Measurements from ENCODE around the gene GLT1D1.
"Not testable (repeated sequence)": the region's sequence is repeated elsewhere in the genome, so short reads cannot be mapped to it uniquely, and the experiment has no call there.

Gene GLT1D1

GRCh38 chr12:128852885-128853599 lies at the start of gene GLT1D1:
Gene GLT1D1, plus strand, starts transcription at chr12:128853478. Its CDS starts 104 bp downstream, at chr12:128853582.
- DNase-seq (ENCODE audit: low read depth), result no peak

GRCh38 chr12:128803788-128804187 lies 49.5 kb upstream of the GLT1D1 start:
- DNase-seq (ENCODE audit: low read depth), result no peak

- DNase-seq (ENCODE audit: low read depth), result no peak
Measured at GRCh38 chr12:128804762-128805161, 48.5 kb upstream of the GLT1D1 start.

- not testable (repeated sequence) for DNase-seq (ENCODE audit: low read depth)
Measured at GRCh38 chr12:128805406-128805805, 47.9 kb upstream of the GLT1D1 start.

GRCh38 chr12:128806573-128806972 lies 46.7 kb upstream of the GLT1D1 start:
- no peak for DNase-seq (ENCODE audit: low read depth)

GRCh38 chr12:128807161-128807724 lies 46.0 kb upstream of the GLT1D1 start:
- no peak for DNase-seq (ENCODE audit: low read depth)

- DNase-seq (ENCODE audit: low read depth), result no peak
Measured at GRCh38 chr12:128808651-128809050, 44.6 kb upstream of the GLT1D1 start.

GRCh38 chr12:128810182-128811127 lies 42.8 kb upstream of the GLT1D1 start:
- DNase-seq (ENCODE audit: low read depth), result no peak

- no peak for DNase-seq (ENCODE audit: low read depth)
Measured at GRCh38 chr12:128811806-128812205, 41.5 kb upstream of the GLT1D1 start.

GRCh38 chr12:128813392-128813791 lies 39.9 kb upstream of the GLT1D1 start:
- no peak for DNase-seq (ENCODE audit: low read depth)

- no peak for DNase-seq (ENCODE audit: low read depth)
Measured at GRCh38 chr12:128813883-128814282, 39.4 kb upstream of the GLT1D1 start.

- no peak for DNase-seq (ENCODE audit: low read depth)
Measured at GRCh38 chr12:128814411-128815261, 38.6 kb upstream of the GLT1D1 start.

- no peak for DNase-seq (ENCODE audit: low read depth)
Measured at GRCh38 chr12:128815779-128816642, 37.3 kb upstream of the GLT1D1 start.

GRCh38 chr12:128816643-128816920 lies 36.7 kb upstream of the GLT1D1 start:
- no peak for DNase-seq (ENCODE audit: low read depth)

GRCh38 chr12:128817111-128818015 lies 35.9 kb upstream of the GLT1D1 start:
- no peak for DNase-seq (ENCODE audit: low read depth)

- no peak for DNase-seq (ENCODE audit: low read depth)
Measured at GRCh38 chr12:128818065-128819022, 34.9 kb upstream of the GLT1D1 start.

- DNase-seq (ENCODE audit: low read depth), result no peak
Measured at GRCh38 chr12:128819293-128820144, 33.8 kb upstream of the GLT1D1 start.

GRCh38 chr12:128820253-128820652 lies 33.0 kb upstream of the GLT1D1 start:
- DNase-seq (ENCODE audit: low read depth), result no peak

All from activated T-helper 1 cell treated with Interleukin-2 at 50 U/mL for 16 hours (primary cell).